GM21381 (cell line): ENCODE measurements around the gene NTSR1.

Source experiments
- ATAC-seq: cut with Tn5 transposase; IDR thresholded peaks from one replicate; pipeline ENCODE4 v1.9.1; 2021; ENCODE audit warnings: mild to moderate bottlenecking, moderate library complexity; ENCODE audit not compliant: unreplicated experiment

The NTSR1 gene

DNA sequence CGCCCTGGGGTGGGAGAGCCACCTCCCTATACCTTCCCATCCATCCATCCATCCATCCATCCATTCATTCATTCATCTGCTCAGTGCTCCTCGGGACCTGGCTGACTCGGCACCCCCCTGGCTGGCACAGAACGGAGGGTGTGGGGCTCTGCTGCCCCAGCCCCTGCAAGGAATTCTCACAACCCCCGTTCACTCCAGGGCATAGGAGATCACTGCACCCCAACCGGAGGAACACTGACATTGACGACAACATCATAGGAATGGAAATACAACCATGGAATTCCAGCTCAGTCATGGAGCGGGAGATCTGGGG, 59.6 kb downstream of the NTSR1 start:
- ATAC-seq, result no peak

DNA sequence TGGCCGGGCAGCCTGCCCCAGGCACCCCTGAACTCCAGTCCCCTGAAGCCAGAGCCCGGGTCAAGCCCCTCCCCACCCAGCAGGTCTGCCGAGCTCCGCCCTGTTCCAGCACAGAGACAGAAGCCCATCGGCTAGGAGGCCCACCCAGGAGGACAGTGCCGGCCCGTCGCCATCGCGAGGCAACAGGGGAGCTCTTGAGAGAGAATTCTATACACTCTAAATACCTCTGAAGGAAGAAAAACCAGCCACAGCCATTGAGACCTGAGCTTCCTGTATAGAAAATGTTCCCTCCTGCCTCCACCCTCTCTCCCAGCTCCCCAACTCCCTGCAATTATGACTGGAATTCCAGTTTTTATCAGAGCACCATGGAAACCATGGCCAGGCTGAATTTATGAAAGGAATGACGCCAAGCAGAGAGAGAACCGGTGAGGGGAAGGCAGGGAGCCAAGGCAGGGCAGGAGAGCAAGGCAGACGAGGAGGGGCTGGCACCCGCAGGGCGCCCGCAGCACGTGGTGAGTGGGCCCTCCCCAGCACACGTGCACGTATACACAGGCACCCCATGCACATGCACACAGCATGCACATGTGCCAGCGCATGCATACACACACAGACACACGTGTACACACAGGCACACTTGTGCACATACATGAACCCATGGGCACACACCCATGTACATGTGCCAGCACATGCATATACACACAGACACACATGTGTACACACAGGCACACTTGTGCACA, 60.1 kb downstream of the NTSR1 start:
- ATAC-seq, result no peak

DNA sequence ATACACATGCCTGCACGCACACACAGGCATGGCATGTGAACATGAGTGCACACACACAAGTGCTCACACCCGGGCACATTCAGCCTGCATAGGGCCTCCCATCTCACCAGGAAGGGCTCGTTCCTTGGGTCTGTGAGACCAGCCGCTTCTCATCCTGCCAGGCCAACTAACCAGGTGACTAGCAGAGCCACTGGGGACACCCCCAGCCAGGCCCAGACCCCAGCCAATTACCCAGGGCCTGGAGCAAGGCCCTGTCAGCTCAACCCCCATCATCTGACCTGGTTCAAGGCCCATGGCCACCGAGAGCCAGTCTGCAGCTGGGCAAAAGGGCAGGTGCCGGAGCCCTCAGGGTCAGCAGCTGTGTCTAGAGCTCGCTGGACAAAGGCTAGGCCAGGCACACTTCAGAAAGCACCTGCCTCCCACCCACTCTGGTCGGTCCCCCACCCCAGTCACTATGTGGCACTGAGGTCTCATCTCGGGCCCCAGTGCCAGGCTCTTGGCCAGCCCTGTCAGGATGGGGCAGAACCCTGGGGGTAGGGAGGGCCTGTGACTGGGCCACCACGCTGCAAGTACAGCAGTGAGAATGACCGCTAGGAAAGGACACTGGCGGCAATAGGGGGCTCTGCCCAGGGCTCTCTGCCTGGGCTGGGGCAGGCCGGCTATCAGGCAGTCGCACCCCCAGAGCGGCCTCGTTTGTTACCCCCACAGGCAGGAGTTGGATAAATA, 60.9 kb downstream of the NTSR1 start:
- ATAC-seq, result no peak

DNA sequence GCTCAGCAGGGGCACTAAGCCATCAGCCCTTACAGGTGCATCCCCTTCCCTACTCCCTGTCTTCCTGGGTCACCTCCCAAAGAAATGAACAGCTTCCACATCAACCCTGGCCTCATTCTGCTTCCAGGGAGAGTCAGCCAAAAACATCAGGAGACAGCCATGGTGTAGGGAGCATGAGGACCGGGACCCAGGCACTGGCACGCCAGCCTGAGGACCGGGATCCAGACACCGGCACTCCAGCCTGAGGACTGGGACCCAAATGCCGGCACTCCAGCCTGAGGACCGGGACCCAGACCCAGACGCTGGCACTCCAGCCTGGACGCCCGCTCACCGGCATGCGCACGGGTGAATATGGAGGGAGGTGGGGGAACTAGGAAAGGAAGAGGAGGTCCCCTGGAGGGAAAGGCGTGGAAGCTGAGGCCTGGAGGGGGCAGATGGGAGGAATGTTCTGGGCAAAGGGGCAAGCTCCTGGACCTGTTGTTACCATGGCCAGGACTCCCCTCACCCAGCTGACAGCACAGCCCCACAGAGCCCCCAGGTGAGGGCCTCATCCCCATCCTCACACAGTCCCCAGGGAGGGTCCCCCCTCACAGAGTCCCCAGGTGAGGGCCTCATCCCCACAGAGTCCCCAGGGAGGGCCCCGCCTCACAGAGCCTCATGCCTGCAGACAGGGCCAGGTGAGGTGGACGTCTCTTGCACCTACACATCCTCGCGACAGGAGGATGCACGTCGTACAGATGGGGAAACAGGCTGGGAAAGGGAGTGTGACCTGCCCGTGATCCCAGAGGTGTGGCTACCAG, 61.7 kb downstream of the NTSR1 start:
- ATAC-seq, result no peak

DNA sequence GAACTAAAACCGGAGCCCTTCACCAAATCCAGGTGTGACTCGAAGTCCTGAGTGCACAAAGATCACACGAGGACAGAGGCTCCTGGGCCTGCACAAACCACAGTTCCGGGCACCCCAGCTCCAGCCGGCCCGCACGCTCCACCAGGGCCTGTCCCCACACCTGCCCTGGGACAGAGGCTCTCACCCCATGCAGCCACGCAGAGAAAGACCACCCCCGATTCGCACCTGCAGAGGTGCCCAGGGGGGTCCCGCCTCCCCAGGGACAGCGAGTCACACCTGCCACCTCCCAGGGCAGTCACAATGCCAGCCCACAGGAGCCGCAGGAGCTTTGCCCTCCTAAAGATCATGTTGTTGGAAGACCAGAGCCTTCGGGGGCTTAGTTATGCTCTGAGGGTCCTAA, 62.3 kb downstream of the NTSR1 start:
- no peak for ATAC-seq

DNA sequence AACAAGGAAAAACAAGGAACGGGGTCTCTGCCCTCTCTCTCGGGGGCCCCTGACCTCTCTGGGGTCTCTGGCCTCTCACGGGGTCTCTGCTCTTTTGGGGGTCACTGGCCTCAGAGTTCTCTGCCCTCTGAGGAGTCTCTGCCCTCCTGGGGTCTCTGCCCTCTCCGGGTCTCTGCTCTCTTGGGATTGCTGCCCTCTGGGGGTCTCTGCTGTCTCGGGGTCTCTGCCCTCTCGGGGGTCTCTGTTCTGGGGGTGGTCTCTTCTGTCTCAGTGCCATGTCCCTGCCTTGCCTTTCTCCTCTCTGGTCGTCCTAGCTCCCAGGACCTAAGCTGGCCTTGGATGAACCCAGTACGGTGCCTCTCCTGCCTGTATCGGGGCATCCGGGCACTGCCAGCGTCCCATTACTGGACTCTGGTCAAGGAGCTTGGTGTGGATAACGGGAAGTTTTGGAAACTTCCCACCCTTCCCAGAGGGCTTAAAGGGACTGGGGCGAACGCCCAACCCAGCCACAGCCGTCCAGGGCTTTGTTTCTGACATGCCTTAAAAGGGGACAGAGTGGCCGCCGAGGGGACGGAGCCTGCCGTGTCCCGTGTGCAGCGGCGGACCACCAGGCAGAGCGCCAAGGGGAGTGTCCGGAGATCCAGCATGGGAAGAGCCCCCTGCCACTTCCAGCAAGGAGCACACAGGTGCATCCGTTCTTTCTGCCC, 62.9 kb downstream of the NTSR1 start:
- ATAC-seq, result no peak

DNA sequence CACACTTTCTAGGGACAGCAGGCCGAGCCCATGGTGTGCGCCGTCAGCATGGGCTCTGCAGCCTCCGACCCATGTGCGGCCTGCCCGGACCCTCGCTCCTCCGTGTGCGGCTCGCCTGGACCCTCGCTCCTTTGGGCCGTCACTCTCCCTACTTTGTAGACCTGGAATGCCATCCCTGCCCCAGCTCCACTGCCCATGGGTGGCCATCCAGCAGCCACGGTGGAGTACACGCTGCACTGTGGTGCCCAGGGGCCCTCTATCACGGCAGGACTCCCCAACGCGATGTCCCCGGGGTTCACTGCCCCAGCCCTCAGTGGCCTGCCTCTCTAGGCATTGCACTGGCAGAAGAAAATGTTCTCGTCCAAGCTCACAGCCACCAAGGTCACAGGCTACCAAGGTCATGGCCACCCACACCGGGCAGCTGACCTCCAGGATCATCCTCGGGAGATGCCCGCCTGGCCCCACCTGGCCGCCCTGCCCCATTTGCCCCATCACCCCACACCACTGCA, 63.5 kb downstream of the NTSR1 start:
- ATAC-seq, result no peak

DNA sequence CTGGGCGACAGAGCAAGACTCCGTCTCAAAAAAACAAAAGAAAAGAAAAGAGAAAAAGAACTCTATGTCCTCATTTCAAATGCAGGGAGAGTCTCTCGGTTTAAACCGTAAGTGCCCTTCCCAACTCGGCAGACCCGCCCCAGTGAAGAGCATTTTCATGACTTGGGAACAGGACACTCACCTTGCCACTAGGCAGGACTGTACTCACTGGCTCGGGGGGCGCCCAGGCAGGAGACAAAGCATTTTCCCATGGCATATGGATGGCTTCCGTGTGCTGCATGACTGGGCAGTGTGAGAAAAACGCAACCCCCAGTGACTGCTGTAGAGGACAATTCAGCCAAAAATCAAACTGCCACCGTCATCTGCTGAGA, 64.0 kb downstream of the NTSR1 start:
- no peak for ATAC-seq

DNA sequence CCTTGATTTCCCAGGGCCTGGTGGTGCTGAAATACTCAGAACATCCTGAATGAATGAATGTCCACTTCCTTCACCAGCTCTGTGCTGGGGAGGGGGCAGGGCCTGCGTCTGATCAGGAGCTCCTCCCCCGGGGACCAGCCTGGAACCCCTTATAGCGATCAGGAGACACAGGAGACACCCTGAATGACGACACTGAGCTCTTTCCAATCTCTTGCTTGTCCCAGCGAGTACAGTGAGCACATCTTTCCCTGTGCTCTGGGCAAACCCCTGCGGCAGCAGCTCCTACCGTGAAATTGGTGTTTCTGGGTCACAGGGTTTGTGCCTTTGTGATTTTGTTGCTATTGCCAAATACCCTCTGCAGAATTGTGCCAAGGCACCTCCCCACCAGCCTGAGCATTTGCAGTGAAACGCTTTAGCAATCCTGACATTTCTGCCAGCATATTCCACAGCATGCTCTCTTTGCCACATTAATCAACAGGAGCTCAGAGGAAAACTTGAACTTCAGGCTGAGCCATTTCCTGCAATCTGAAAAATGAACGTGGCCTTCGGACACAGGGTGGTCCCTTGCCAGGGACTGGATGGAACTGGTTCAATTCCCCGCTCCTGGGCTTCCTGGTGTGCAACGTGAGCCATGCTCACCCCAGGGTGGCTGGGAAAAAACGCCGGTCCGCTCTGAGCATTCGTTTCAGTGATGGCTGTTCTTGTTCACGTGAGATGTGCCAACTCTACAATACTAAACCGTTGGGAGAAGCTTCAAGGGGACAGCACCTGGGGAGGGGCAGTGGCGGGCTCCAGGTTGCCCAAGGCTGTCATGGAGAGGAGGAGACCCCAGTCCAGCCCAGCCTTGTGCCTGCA, 64.6 kb downstream of the NTSR1 start:
- ATAC-seq, result no peak

DNA sequence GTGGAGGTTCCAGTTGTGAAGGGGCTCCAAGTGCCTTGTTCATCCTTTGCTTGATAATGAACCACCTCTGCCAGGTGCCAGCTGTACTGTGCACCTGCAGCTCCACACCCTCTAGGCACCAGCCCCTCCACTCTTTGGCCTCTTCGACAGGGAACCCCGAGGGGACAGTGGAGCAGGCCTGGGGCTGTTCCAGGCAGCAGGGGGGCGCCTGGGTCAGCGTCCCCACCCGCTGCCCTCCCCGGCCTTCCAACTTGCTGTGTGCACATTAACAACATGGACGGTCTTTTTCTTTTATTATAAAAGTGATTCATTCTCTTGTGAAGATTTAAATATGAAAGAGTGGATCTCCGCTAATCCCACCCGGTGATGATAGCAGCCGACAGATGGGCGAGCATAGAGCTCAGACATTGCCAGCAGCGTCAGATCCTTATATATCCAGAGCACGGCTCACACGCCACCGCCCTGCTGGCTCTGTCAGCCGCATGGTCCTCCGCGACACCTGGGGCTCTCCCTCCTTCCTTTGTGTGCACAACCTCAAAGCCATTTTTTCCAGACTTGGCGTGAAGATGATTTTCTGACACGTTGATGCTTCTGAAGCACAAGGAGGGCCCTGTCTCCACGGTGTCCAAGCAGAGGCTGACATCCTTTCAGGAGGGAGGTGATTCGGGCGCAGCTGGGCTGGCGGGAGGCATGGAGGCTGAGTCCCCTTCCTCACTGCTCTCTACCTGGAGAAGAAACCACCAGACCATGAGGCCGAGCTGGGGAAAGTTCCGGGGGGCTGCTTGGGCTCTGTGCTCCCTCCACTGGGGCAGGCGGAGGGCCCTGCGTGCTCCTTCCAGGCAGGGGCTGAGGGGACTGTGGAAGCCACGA, 65.4 kb downstream of the NTSR1 start:
- ATAC-seq, result no peak

DNA sequence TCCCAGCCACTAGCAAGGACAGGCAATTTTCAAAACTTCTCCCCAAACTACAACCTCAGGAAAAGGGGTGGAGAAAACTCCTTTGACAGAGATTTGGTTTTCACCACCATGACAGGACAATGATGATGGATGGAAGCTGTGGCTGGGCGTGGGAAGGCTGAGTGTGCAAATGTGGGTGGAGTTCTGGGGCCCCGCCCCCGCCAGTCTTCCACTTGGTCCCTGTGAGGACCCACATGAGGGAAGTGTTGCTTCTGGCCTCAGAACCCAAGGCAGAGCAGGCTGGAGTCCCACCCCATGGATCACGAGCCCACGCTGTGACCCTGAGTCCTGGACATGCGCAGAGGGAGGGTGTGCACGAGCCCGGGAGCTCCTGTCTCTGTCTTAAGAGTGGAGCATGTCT, 66.1 kb downstream of the NTSR1 start:
- no peak for ATAC-seq

DNA sequence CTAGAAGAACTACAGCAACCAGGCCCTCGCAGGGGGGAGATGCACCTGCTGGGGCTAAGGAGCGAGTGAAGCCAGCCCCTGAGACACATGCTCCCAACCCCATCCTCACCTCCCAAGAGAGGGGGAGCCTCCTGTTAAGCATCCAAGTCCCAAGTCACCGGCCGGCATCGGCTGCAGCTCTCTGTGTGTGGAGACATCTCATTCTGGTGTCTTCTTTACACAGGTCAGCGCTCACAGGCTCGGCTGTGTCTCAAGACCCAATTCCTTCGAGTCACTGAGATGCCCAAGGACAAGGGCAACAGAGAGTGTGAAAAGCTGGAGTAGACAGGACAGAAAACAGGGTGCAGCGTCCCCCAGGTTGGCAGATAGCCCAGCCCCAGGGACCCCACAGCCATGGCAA, 66.6 kb downstream of the NTSR1 start:
- no peak for ATAC-seq

DNA sequence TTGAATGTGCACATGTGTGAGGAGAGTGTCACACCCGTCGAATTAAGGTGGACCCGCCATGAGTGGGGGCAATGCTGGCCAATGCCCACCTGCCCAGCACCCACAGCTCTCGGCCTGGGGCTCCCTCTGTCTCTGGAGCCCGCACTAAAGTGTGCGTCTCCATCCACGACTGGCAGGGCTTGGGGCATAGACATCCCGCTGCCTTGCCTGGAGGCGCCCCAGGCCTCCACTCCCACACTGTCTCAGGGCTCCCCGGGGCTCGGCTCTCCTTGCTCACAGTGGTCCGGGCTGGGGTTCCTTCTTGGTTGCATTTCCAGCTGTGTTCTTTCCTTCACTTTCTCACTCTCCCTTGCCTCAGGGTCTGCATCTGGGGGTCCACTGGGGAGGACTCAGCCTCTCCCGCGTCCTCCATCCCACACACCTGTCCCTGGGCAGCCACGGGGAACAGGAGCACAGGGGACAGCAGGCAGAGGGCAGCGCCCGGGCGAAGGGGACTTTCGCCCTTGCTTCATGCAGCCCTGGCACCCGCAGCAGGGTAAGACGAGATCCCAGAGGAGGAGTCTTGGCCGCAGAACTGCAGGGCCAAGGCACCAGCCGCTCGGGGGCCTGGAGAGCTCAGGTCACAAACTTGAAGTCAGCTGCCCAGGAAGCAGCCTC, 67.5 kb downstream of the NTSR1 start:
- ATAC-seq, result no peak

DNA sequence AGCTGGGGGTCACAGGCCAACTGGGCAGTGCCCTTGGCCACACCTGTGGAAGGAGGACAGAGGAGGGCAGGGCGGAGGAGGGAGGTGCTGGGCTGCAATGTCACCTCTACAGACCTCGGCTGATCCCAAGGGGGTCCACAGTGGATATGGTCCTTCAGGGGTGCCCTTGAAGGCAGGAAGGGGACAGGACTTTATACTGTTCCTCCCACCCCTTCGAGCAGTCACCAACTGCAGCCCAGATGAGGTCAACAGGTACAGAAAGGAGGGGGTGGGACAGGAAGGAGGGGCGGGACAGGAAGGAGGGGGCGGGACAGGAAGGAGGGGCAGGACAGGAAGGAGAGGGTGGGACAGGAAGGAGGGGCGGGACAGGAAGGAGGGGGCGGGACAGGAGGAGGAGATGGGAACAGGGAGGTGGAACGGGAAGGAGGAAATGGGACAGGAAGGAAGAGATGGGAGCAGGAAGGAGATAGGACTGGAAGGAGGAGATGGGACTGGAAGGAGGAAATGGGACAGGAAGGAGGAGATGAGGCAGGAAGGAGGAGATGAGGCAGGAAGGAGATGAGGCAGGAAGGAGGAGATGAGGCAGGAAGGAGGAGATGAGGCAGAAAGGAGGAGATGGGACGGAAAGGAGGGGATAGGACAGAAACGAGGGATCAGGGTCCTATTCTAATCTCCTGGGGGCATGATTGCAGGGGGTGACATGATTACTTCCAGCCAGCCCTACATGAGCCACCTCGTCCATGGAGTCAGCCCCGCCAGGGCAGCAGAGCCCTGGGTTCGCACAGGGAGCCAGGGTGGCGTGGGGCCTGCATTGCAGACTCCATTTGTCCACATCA, 68.3 kb downstream of the NTSR1 start:
- ATAC-seq, result no peak

DNA sequence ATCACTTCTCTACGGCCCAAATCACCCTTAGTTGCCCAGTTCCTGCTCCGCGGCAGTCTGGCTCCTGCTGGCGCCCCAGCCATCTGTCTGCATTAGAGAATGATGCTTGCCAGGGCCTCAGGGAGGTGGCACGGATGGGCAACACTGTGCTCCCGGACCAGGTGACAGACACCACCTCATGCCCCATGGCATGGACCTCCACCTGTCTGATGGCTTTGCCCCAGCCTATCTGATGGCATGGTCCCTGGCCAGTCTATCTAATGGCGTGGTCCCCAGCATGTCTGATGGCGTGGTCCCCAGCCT, 68.8 kb downstream of the NTSR1 start:
- no peak for ATAC-seq

DNA sequence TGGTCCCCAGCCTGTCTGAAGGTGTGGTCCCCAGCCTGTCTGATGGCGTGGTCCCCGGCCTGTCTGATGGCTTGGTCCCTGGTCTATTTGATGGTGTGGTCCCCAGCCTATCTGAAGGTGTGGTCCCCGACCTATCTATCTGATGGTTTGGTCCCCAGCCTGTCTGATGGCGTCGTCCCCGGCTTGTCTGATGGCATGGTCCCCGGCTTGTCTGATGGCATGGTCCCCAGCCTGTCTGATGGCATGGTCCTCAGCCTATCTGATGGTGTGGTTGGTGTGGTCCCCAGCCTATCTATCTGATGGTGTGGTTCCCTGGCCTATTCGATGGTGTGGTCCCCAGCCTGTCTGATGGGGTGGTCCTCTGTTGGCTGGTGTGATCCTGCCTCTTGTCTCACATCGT, 69.4 kb downstream of the NTSR1 start:
- no peak for ATAC-seq

DNA sequence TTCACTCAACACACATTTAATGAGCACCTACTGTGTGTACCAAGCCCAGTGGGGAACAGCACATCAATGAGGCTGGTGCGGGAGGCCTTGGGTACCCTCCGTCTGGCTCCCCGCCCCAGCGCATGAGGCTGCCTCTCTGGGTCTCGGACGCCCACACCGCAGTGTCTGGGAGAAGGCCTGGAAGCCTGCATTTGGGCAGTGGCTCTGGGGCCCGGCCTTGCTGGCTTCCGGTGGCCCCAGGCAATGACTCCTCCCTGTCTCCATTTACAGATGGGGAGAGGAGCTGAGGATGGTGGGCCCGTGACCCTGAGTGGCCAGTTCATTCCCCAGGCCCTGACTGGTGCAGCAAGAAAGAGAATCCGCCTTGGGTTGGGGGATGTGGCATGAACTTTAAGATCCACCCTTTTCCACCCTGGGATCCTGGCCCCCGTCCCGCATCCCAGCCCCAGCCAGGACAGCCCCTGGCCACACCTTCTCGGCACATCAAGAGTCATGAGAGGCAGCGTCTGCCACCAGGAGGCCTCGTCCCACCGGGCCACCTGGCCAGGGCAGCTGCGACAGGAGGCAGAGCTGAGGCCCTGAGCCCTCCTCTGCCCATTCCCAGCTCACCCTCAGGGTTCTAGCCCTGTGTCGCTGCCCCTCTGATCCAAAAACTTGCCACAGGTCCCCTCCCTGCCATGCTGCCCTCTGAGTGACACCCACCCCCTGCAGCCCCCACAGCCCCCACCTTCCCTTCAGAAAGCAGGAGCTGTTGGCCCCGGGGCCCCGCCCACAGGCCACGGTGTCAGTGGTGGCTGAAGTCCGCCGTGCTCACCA, 70.2 kb downstream of the NTSR1 start:
- ATAC-seq, result no peak

DNA sequence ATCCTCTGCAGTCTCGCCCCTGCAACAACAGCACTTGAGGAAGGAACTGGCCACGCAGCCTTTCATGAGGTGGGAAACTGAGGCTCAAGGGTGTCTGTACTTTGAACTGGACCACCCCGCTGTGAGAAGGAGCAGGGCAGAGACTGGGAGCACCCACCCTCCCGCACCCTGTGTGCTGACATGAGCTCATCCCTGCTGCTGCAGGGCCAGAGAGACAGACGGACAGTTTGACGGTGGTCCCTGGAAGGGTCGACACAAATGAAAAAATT, 70.7 kb downstream of the NTSR1 start:
- no peak for ATAC-seq
